OCI-LY1 (cell line): ENCODE measurements around the gene FOXS1.
"Not testable (repeated sequence)": the region's sequence is repeated elsewhere in the genome, so short reads cannot be mapped to it uniquely, and the experiment has no call there.

Experiments
- H2AFZ ChIP-seq: fragments of 200-600 bp; sonication (generic), shearing (Covaris generic); 2 replicates; pipeline ENCODE4 v1.6.0; 2014; ENCODE audit warnings: antibody characterized with exemption, mild to moderate bottlenecking, low read length
- H3F3A ChIP-seq: fragments of 200-600 bp; sonication (generic), shearing (Covaris generic); 2 replicates; pipeline ENCODE4 v1.6.0; 2014; ENCODE audit warnings: mild to moderate bottlenecking, antibody characterized with exemption, low read length, moderate library complexity; ENCODE audit not compliant: insufficient read depth
- H3K27ac ChIP-seq: fragments of 200-600 bp; sonication (generic); 2 replicates; pipeline ENCODE4 v1.5.1; 2014; ENCODE audit warnings: low read length, mixed run types, mild to moderate bottlenecking, low read depth; ENCODE audit not compliant: poor library complexity, severe bottlenecking
- H3K27me3 ChIP-seq: fragments of 200-600 bp; sonication (generic); 2 replicates; pipeline ENCODE4 v1.6.0; 2014; ENCODE audit warnings: antibody characterized with exemption, mild to moderate bottlenecking, low read length, moderate library complexity; ENCODE audit not compliant: insufficient read depth
- H3K36me3 ChIP-seq: fragments of 200-600 bp; sonication (generic); 2 replicates; pipeline ENCODE4 v1.6.1; 2014; ENCODE audit warnings: mild to moderate bottlenecking, antibody characterized with exemption, low read length, moderate library complexity, mixed read lengths; ENCODE audit not compliant: insufficient read depth
- H3K4me1 ChIP-seq: fragments of 200-600 bp; sonication (generic); 2 replicates; pipeline ENCODE4 v1.5.1; 2014; ENCODE audit warnings: mild to moderate bottlenecking, low read length, moderate library complexity; ENCODE audit not compliant: insufficient read depth, severe bottlenecking
- H3K4me2 ChIP-seq: fragments of 200-600 bp; sonication (generic), shearing (Covaris generic); 2 replicates; pipeline ENCODE4 v1.6.1; 2014; ENCODE audit warnings: low read length
- H3K4me3 ChIP-seq: fragments of 200-600 bp; sonication (generic); 2 replicates; pipeline ENCODE4 v1.5.1; 2014; ENCODE audit warnings: low read length, low read depth, mild to moderate bottlenecking, mixed read lengths; ENCODE audit not compliant: poor library complexity, severe bottlenecking
- H3K79me2 ChIP-seq: fragments of 200-600 bp; shearing (Covaris generic); 2 replicates; pipeline ENCODE4 v1.6.1; 2016; ENCODE audit warnings: mixed run types, low read length, mixed read lengths; ENCODE audit not compliant: insufficient read depth
- H3K9ac ChIP-seq: fragments of 200-600 bp; sonication (generic), shearing (Covaris generic); 2 replicates; pipeline ENCODE4 v1.6.1; 2014; ENCODE audit warnings: mild to moderate bottlenecking, low read length, mixed read lengths
- H3K9me2 ChIP-seq: fragments of 200-600 bp; sonication (generic), shearing (Covaris generic); 2 replicates; pipeline ENCODE4 v1.6.1; 2014; ENCODE audit warnings: low read depth, mild to moderate bottlenecking, low read length, mixed read lengths
- H3K9me3 ChIP-seq: fragments of 200-600 bp; shearing (Covaris generic); 2 replicates; pipeline ENCODE4 v1.6.1; 2014; ENCODE audit warnings: low read length, mixed read lengths
- H4K20me1 ChIP-seq: fragments of 200-600 bp; sonication (generic), shearing (Covaris generic); 2 replicates; pipeline ENCODE4 v1.6.0; 2016; ENCODE audit warnings: mild to moderate bottlenecking, low read length; ENCODE audit not compliant: insufficient read depth
- EZH2 ChIP-seq: fragments of 200-600 bp; sonication (generic), shearing (Covaris generic); IDR thresholded peaks from 2 replicates; pipeline ENCODE4 v1.8.0; 2017; ENCODE audit warnings: borderline replicate concordance, mixed run types, mild to moderate bottlenecking, antibody characterized with exemption, low read length, moderate library complexity, mixed read lengths
- TF ChIP-seq, protein P1 (sequence below): fragments of 200-600 bp; sonication (generic), shearing (Covaris generic); IDR thresholded peaks from 2 replicates; pipeline ENCODE4 v1.5.1; 2017; ENCODE audit warnings: mild to moderate bottlenecking, antibody characterized with exemption, low read length, moderate library complexity, mixed read lengths

FOXS1 gene

DNA sequence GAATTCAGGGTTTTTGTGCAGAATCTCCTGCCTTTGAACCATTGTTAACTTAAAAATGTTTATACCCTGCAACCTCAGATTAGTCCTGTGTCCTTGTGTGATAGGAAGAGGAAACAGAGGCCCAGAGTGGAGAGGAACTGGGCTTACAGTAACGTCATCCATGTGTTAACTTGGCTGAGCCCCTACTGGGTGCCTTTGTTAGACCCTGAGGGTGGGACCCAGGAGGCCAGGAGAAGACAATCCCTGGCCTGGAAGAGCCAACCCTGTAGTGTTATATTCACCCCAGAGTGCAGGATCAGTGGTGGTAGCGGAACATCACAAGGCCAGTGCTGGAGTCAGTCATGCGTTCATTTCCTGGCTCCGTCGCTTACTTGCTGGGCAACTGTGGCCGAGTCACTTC lies 15.7 kb downstream of the FOXS1 start:
- no peak overlapping the region for H3K27ac ChIP-seq
- TF ChIP-seq, protein P1, sequence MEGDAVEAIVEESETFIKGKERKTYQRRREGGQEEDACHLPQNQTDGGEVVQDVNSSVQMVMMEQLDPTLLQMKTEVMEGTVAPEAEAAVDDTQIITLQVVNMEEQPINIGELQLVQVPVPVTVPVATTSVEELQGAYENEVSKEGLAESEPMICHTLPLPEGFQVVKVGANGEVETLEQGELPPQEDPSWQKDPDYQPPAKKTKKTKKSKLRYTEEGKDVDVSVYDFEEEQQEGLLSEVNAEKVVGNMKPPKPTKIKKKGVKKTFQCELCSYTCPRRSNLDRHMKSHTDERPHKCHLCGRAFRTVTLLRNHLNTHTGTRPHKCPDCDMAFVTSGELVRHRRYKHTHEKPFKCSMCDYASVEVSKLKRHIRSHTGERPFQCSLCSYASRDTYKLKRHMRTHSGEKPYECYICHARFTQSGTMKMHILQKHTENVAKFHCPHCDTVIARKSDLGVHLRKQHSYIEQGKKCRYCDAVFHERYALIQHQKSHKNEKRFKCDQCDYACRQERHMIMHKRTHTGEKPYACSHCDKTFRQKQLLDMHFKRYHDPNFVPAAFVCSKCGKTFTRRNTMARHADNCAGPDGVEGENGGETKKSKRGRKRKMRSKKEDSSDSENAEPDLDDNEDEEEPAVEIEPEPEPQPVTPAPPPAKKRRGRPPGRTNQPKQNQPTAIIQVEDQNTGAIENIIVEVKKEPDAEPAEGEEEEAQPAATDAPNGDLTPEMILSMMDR: no peak
- no peak for TF ChIP-seq EZH2
- H3F3A ChIP-seq: no peaks in the 10 kb centered on the region
- H3K27me3 ChIP-seq: no peaks in the 10 kb centered on the region
- no peaks in the 10 kb centered on the region for H3K9me3 ChIP-seq
- no peak overlapping the region for H3K4me2 ChIP-seq
- no peaks in the 10 kb centered on the region for H3K36me3 ChIP-seq
- no peak overlapping the region for H3K9ac ChIP-seq
- no peaks in the 10 kb centered on the region for H4K20me1 ChIP-seq
- H2AFZ ChIP-seq: no peak overlapping the region
- H3K79me2 ChIP-seq: no peaks in the 10 kb centered on the region
- no peak overlapping the region for H3K4me3 ChIP-seq
- peaks cover 7% of the 10 kb centered on the region for H3K4me1 ChIP-seq
- no peaks in the 10 kb centered on the region for H3K9me2 ChIP-seq

GRCh38 chr20:31828016-31828415 lies 17.4 kb downstream of the FOXS1 start:
- not testable (repeated sequence) for H3K9me2 ChIP-seq, H3K36me3 ChIP-seq, H3K9me3 ChIP-seq, H3K4me1 ChIP-seq, H3K79me2 ChIP-seq, H2AFZ ChIP-seq, H3F3A ChIP-seq, H4K20me1 ChIP-seq, H3K4me2 ChIP-seq, H3K4me3 ChIP-seq, H3K27me3 ChIP-seq, H3K9ac ChIP-seq, H3K27ac ChIP-seq

GRCh38 chr20:31827059-31827458 lies 18.3 kb downstream of the FOXS1 start:
- H3K27me3 ChIP-seq: no peaks in the 10 kb centered on the region
- H3K9me3 ChIP-seq: no peaks in the 10 kb centered on the region
- H3K79me2 ChIP-seq: no peaks in the 10 kb centered on the region
- no peaks in the 10 kb centered on the region for H3K36me3 ChIP-seq
- H3K4me3 ChIP-seq: no peak overlapping the region
- H3K4me2 ChIP-seq: no peak overlapping the region
- H2AFZ ChIP-seq: no peak overlapping the region
- no peak for TF ChIP-seq EZH2
- TF ChIP-seq, protein P1: no peak
- no peaks in the 10 kb centered on the region for H3F3A ChIP-seq
- H3K9me2 ChIP-seq: no peaks in the 10 kb centered on the region
- H4K20me1 ChIP-seq: no peaks in the 10 kb centered on the region
- H3K27ac ChIP-seq: no peak overlapping the region
- H3K4me1 ChIP-seq: peaks cover 7% of the 10 kb centered on the region
- H3K9ac ChIP-seq: no peak overlapping the region

- H3K27ac ChIP-seq: no peak overlapping the region
These were observed 19.3 kb downstream of the FOXS1 start for GRCh38 chr20:31826074-31826473.

More at GRCh38 chr20:31826074-31826473, 19.3 kb downstream of the FOXS1 start:
- no peaks in the 10 kb centered on the region for H3K9me2 ChIP-seq
- H3K9me3 ChIP-seq: no peaks in the 10 kb centered on the region
- H3K4me3 ChIP-seq: no peak overlapping the region
- H3K27me3 ChIP-seq: no peaks in the 10 kb centered on the region
- no peaks in the 10 kb centered on the region for H3K36me3 ChIP-seq
- no peak overlapping the region for H3K4me2 ChIP-seq
- peaks cover 7% of the 10 kb centered on the region for H3K4me1 ChIP-seq
- TF ChIP-seq, protein P1: no peak
- no peak for TF ChIP-seq EZH2
- no peaks in the 10 kb centered on the region for H4K20me1 ChIP-seq
- no peaks in the 10 kb centered on the region for H3K79me2 ChIP-seq
- no peaks in the 10 kb centered on the region for H3F3A ChIP-seq
- H3K9ac ChIP-seq: no peak overlapping the region
- no peak overlapping the region for H2AFZ ChIP-seq
